ENCODE measurements around the gene PCNX4.
"Not testable (repeated sequence)": the region's sequence is repeated elsewhere in the genome, so short reads cannot be mapped to it uniquely, and the experiment has no call there.

Gene PCNX4

DNA sequence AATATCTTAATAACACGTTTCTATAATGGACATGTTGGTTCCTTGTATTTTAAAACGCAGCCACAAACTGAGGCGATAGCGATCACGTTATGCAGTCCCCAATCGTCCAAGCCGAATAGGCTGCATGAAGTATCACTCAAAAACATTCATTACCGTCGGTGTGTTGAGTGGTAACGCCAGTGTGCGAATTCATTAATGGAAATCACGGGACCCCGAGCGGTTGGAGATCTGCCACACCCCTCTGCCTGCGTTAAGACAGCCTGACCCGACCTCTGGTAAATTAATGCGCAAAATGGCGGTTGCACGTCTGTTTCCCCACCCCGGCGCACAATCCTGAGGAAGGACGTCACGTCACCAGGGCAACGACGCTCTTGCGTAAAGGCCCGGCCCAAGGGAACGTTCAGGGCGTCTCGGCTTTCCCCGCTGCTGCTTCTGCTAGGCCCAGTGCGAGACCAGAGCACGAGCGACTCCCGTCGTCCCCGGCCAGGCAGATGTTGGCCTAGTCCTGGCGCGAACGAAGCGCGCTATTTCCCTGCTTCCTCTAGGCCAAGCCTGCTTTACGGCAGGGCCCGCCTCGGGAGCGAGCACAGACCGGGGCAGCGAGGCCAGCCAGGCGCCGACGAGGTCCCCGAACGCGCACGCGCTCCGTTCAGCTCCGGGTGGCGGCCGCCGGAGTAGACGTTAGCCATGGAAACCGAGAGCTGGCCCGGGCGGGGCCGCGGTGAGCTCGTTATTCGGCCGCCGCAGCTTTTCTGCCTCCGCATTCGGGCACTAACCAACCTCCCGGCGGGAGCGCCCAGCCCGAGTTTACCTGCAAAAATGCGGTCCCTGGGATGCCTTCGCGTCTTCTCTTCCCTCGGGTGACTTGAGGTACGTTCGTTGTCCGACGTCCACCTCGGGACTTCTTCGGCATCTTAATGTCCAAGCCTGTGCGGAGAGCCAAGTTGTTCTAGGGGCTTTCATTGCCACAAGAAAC lies at the start of gene PCNX4:
TSS of gene PCNX4 (plus strand) at position 374 of the 976 bp plus-strand sequence. CDS start 15,716 bp downstream, outside the sequence.
- no peaks in the 10 kb centered on the region for H3K27me3 ChIP-seq (ENCODE audit: insufficient read depth, low read depth, severe bottlenecking)
- DNase-seq: peak; percentile 98
- TF ChIP-seq, protein P1, sequence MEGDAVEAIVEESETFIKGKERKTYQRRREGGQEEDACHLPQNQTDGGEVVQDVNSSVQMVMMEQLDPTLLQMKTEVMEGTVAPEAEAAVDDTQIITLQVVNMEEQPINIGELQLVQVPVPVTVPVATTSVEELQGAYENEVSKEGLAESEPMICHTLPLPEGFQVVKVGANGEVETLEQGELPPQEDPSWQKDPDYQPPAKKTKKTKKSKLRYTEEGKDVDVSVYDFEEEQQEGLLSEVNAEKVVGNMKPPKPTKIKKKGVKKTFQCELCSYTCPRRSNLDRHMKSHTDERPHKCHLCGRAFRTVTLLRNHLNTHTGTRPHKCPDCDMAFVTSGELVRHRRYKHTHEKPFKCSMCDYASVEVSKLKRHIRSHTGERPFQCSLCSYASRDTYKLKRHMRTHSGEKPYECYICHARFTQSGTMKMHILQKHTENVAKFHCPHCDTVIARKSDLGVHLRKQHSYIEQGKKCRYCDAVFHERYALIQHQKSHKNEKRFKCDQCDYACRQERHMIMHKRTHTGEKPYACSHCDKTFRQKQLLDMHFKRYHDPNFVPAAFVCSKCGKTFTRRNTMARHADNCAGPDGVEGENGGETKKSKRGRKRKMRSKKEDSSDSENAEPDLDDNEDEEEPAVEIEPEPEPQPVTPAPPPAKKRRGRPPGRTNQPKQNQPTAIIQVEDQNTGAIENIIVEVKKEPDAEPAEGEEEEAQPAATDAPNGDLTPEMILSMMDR (IDR thresholded peaks at IDR 0.05; ENCODE audit: low read depth, low read length): no peak
- H3K36me3 ChIP-seq: peaks cover 5% of the 10 kb centered on the region
- peak within 1 kb of the TSS; percentile 100 for H3K4me3 ChIP-seq (ENCODE audit: low read depth, low read length)
- H3K9me3 ChIP-seq (ENCODE audit: severe bottlenecking): no peaks in the 10 kb centered on the region
- H3K27ac ChIP-seq: peak within 1 kb of the TSS; percentile 93

DNA sequence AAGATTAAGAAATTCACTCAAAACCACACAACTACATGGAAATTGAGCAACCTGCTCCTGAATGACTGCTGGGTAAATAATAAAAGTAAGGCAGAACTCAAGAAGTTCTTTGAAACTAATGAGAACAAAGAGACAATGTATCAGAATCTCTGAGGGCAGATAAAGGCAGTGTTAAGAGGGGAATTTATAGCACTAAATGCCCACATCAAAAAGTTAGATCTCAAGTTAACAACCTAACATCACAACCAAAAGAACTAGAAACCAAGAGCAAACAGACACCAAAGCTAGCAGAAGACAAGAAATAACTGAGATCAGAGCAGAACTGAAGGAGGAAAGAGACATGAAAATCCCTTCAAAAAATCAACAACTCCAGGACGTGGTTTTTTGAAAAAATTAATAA lies 43.7 kb upstream of the PCNX4 start:
- not testable (repeated sequence) for H3K27ac ChIP-seq; DNase-seq; H3K4me3 ChIP-seq (ENCODE audit: low read depth, low read length); H3K27me3 ChIP-seq (ENCODE audit: insufficient read depth, low read depth, severe bottlenecking); H3K9me3 ChIP-seq (ENCODE audit: severe bottlenecking); H3K36me3 ChIP-seq

DNA sequence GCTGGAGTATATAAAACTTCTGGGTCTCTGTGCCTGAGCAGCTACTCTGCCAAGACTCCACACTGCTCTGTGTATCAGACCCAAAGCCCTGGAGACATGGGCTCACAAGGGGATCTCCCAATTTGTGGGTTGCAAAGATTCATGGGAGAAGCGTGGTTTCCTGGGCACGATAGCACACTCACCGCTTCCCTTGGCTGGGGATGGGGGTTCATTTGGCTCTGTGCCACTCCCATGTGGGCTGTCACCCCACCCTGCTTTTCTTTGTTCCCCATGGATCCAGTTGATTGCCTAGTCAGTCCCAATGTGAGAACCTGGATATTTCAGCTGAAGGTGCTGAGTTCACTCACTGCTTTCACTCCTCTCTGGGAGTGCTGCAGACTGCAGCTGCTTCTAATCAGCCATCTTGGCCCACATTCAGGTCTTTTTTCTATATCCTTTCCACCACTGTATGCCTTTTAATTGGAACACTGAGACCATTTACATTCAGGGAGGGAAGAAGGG lies 40.0 kb upstream of the PCNX4 start:
- no peak for DNase-seq
- TF ChIP-seq, protein P1 (IDR thresholded peaks at IDR 0.05; ENCODE audit: low read depth, low read length): no peak
- no peak overlapping the region for H3K27ac ChIP-seq
- H3K27me3 ChIP-seq (ENCODE audit: insufficient read depth, low read depth, severe bottlenecking): no peaks in the 10 kb centered on the region
- H3K36me3 ChIP-seq: no peaks in the 10 kb centered on the region
- no peak overlapping the region for H3K4me3 ChIP-seq (ENCODE audit: low read depth, low read length)
- no peaks in the 10 kb centered on the region for H3K9me3 ChIP-seq (ENCODE audit: severe bottlenecking)

DNA sequence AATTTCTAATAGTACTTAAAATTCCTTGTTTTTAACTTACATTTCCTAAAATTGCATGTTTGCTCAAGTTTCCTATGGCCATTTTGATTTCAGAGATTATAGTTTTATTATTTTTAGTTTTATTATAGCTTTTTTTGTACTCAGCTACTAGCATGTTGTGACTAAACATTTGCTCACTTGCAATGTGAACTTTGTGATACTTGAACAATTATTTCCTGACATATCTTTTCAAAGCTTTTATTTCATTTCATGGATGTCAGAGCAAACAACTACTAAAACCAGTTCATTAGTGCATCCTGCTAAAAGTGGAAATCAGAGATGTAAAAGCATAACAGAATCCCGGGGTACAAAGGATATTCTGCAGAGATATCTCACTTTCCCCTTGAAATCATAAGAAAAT lies 33.6 kb upstream of the PCNX4 start:
- H3K9me3 ChIP-seq (ENCODE audit: severe bottlenecking): no peaks in the 10 kb centered on the region

DNA sequence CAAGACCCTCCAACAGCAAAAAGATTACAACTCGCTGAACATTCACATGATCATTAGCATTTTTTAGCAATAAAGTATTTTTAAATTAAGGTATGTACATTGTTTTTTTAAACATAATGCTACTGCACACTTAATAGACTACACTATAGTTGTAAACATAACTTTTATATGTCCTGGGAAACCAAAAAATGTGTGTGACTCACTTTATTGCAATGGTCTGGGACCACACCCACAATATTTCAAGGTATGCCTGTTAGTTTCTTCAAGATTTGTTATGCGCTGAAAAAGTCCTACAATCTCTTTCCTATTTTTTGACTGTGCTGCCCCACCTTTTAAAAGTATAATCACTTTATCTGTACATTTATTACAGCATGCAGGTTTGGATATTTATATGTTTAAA lies 30.4 kb upstream of the PCNX4 start:
- DNase-seq: no peak
- TF ChIP-seq, protein P1 (IDR thresholded peaks at IDR 0.05; ENCODE audit: low read depth, low read length): no peak
- Histone ChIP-seq H3K36me3 (no peaks in the 10 kb centered on the region), H3K4me3 (ENCODE audit: low read depth, low read length) (no peak overlapping the region), H3K27me3 (ENCODE audit: insufficient read depth, low read depth, severe bottlenecking) (no peaks in the 10 kb centered on the region), H3K27ac (no peak overlapping the region), H3K9me3 (ENCODE audit: severe bottlenecking) (no peaks in the 10 kb centered on the region)

More for the DNA sequence above, 33.6 kb upstream of the PCNX4 start:
- no peak for DNase-seq
- Histone ChIP-seq H3K4me3 (ENCODE audit: low read depth, low read length) (no peak overlapping the region), H3K36me3 (no peaks in the 10 kb centered on the region), H3K27ac (no peak overlapping the region), H3K27me3 (ENCODE audit: insufficient read depth, low read depth, severe bottlenecking) (no peaks in the 10 kb centered on the region)
- TF ChIP-seq, protein P1 (IDR thresholded peaks at IDR 0.05; ENCODE audit: low read depth, low read length): no peak

DNA sequence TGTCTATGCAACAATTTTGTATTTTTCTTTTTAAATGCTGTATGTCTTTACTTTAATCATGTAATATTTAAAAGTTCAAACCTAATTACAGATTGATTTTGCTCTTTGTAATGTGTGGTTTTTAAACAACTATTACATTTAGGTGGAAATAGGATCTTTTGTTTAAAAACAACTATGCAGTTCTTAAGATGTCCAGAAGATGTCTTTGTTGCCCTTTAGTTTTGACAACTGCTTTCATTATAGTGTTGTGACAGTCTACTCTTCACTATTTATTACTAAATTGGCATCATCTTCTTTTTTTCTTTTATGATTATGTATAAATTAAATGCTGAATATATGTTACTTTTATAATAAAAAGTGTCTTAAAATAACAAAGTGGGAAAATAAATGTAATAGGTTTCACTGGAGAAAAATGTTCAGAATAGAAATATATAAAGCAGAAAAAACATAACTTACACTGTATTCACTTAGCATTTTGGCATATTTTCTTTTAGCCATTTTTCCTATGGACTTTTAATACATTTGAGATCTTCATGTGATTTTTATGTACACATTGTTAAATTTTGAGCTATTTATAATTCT lies 27.1 kb upstream of the PCNX4 start:
- DNase-seq: no peak
- TF ChIP-seq, protein P1 (IDR thresholded peaks at IDR 0.05; ENCODE audit: low read depth, low read length): no peak
- Histone ChIP-seq H3K27me3 (ENCODE audit: insufficient read depth, low read depth, severe bottlenecking) (no peaks in the 10 kb centered on the region), H3K36me3 (no peaks in the 10 kb centered on the region), H3K9me3 (ENCODE audit: severe bottlenecking) (no peaks in the 10 kb centered on the region), H3K4me3 (ENCODE audit: low read depth, low read length) (no peak overlapping the region), H3K27ac (no peak overlapping the region)

All from WERI-Rb-1 (cell line).